RPMI7951 (cell line): Measurements from ENCODE around the gene RBM44. TPM values are rescaled to one million over a fixed set of nuclear protein-coding genes. Genes with fewer than 3 reads are reported as not detected.
"Not testable (repeated sequence)": the region's sequence is repeated elsewhere in the genome, so short reads cannot be mapped to it uniquely, and the experiment has no call there.

Source experiments
- DNase-seq: peaks from one replicate; pipeline ENCODE4 v3.0.0-alpha.2; 2012; ENCODE audit warnings: low read depth
- total RNA-seq: library from RNA; depleted of rRNA; stranded (reverse); fragments of >200 nt; shearing (Covaris generic); gene quantifications from 2 replicates; pipeline ENCODE4 v1.2.3, GENCODE V29; 2014

The RBM44 gene
- total RNA-seq, 1 experiment from 2014 or later = 1.7 TPM

- DNase-seq = peak; percentile 55
Observed at GRCh38 chr2:237774811-237775553, 23.6 kb upstream of the RBM44 start.

- no peak for DNase-seq
Observed at GRCh38 chr2:237779521-237779920, 19.1 kb upstream of the RBM44 start.

GRCh38 chr2:237782181-237782580 lies 16.4 kb upstream of the RBM44 start:
- DNase-seq = no peak

GRCh38 chr2:237783678-237784077 lies 14.9 kb upstream of the RBM44 start:
- not testable (repeated sequence) for DNase-seq

- no peak for DNase-seq
Observed at GRCh38 chr2:237786936-237787335, 11.6 kb upstream of the RBM44 start.

GRCh38 chr2:237790353-237790752 lies 8.2 kb upstream of the RBM44 start:
- peak; percentile 23 for DNase-seq

GRCh38 chr2:237791977-237792727 lies 6.4 kb upstream of the RBM44 start:
- DNase-seq = no peak

- DNase-seq = no peak
Observed at GRCh38 chr2:237797253-237797652, 1.3 kb upstream of the RBM44 start.

- no peak for DNase-seq
Observed at GRCh38 chr2:237799060-237799428, 465 bp downstream of the RBM44 start.

- no peak for DNase-seq
Observed at GRCh38 chr2:237801466-237801865, 2.9 kb downstream of the RBM44 start.

GRCh38 chr2:237806334-237806733 lies 7.8 kb downstream of the RBM44 start:
- DNase-seq = no peak

GRCh38 chr2:237815637-237816036 lies 17.1 kb downstream of the RBM44 start:
- no peak for DNase-seq

GRCh38 chr2:237816531-237816930 lies 18.0 kb downstream of the RBM44 start:
- no peak for DNase-seq

- DNase-seq = peak; percentile 70
Observed at GRCh38 chr2:237818066-237818473, 19.5 kb downstream of the RBM44 start.

GRCh38 chr2:237819231-237819630 lies 20.7 kb downstream of the RBM44 start:
- no peak for DNase-seq

- DNase-seq = no peak
Observed at GRCh38 chr2:237820421-237820820, 21.8 kb downstream of the RBM44 start.

- no peak for DNase-seq
Observed at GRCh38 chr2:237823544-237823943, 25.0 kb downstream of the RBM44 start.

GRCh38 chr2:237824085-237824484 lies 25.5 kb downstream of the RBM44 start:
- no peak for DNase-seq

- no peak for DNase-seq
Observed at GRCh38 chr2:237827421-237827987, 28.9 kb downstream of the RBM44 start.

GRCh38 chr2:237830522-237830921 lies 31.9 kb downstream of the RBM44 start:
- no peak for DNase-seq

- DNase-seq = no peak
Observed at GRCh38 chr2:237833546-237833945, 35.0 kb downstream of the RBM44 start.

GRCh38 chr2:237835372-237835771 lies 36.8 kb downstream of the RBM44 start:
- DNase-seq = no peak

- DNase-seq = no peak
Observed at GRCh38 chr2:237841051-237841450, 42.5 kb downstream of the RBM44 start.
